MM.1S (cell line): ENCODE results near the gene RGS6.

Experiments used
- EZH2 ChIP-seq: fragments of 300-600 bp; sonication (generic); optimal IDR thresholded peaks from 2 replicates; pipeline ENCODE3; 2017; ENCODE audit warnings: low read depth, mild to moderate bottlenecking, antibody characterized with exemption, low read length, mixed read lengths
- EZH2phosphoT487 ChIP-seq: fragments of 300-600 bp; sonication (generic); IDR thresholded peaks from 2 replicates; pipeline ENCODE4 v1.6.1; 2018; ENCODE audit warnings: antibody characterized with exemption, low read length
- TF ChIP-seq, protein P1 (sequence below): fragments of 300-600 bp; sonication (generic); IDR thresholded peaks from 2 replicates; pipeline ENCODE4 v1.5.1; 2016; ENCODE audit warnings: antibody characterized with exemption, low read length, mixed read lengths

DNA sequence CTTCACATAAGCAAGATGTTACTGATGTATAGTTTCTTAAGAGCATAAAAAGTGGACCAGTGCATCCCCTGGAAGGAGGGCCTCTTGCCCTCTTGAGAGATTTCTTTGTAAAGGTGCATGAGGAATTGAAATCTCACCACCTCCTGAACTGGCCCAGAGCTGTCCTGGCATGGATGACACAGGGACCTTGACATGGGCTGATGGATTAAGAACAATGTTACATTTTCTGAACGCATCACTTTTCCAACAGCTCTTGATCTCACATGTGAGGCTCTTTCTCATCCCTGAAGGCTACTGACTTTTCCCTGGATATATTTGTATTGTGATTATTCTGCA lies 360.4 kb downstream of the RGS6 start:
- TF ChIP-seq, protein P1, sequence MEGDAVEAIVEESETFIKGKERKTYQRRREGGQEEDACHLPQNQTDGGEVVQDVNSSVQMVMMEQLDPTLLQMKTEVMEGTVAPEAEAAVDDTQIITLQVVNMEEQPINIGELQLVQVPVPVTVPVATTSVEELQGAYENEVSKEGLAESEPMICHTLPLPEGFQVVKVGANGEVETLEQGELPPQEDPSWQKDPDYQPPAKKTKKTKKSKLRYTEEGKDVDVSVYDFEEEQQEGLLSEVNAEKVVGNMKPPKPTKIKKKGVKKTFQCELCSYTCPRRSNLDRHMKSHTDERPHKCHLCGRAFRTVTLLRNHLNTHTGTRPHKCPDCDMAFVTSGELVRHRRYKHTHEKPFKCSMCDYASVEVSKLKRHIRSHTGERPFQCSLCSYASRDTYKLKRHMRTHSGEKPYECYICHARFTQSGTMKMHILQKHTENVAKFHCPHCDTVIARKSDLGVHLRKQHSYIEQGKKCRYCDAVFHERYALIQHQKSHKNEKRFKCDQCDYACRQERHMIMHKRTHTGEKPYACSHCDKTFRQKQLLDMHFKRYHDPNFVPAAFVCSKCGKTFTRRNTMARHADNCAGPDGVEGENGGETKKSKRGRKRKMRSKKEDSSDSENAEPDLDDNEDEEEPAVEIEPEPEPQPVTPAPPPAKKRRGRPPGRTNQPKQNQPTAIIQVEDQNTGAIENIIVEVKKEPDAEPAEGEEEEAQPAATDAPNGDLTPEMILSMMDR, result no peak
- TF ChIP-seq EZH2phosphoT487 (no peak), EZH2 (no peak)
